Left ventricle myocardium superior (tissue), 1 donor: ENCODE measurements around the gene STK10. TPM values are rescaled to one million over a fixed set of nuclear protein-coding genes. Genes with fewer than 3 reads are reported as not detected.

Experiments
- ATAC-seq: fragments of 200-7000 bp; cut with Tn5 transposase; one replicate; pipeline ENCODE4 v1.9.1; 2020; ENCODE audit warnings: mild to moderate bottlenecking, moderate library complexity
- DNase-seq: peaks from one replicate; pipeline ENCODE4 v3.0.0-alpha.2; 2020
- intact Hi-C: fragments of 100-400 bp; cut with micrococcal nuclease; formaldehyde crosslinking; loops from one replicate; pipeline ENCODE4 v1.11.0; 2022
- total RNA-seq: library from RNA; stranded (reverse); fragmentation: NEBNext Ultra II Directional; extraction: Animal tissue kit (Norgen Biotek cat#: 25700); gene quantifications from one replicate; pipeline ENCODE4 v1.2.1, GENCODE V29; 2021
- donor health status: DM: no; HTN: yes; CAD: no; lungs with severe emphysema.

Gene STK10
- total RNA-seq, 1 donor from 2014 or later: 6.9 TPM

DNA sequence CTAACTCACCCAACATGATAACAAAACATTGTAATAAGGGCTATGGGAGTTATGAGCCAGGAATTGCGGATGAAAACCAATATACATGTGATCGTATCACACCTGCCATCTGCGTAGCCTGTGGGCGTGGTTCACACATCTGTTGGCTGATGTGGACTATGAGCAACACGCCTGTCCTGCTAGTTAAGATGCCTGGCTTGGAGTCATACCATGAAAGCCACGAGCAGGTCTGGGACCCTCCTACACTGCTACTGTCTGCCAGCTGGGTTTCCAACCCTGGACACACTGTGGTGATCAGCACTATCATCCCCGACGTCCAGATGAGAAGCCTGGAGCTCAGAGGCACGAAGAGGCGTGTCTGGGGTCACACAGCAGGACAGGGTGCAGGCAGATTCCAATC, 40.2 kb downstream of the STK10 start:
- intact Hi-C loops: no loop called here
- ATAC-seq (no peak), DNase-seq (no peak)

- DNase-seq (no peak), ATAC-seq (no peak)
- intact Hi-C loops: no loop called here
These were observed 41.3 kb downstream of the STK10 start for GRCh38 chr5:172146748-172147092.

- DNase-seq: no peak
- ATAC-seq: no peak
- intact Hi-C loops: no loop called here
These were observed 41.9 kb downstream of the STK10 start for GRCh38 chr5:172145870-172146747.

DNA sequence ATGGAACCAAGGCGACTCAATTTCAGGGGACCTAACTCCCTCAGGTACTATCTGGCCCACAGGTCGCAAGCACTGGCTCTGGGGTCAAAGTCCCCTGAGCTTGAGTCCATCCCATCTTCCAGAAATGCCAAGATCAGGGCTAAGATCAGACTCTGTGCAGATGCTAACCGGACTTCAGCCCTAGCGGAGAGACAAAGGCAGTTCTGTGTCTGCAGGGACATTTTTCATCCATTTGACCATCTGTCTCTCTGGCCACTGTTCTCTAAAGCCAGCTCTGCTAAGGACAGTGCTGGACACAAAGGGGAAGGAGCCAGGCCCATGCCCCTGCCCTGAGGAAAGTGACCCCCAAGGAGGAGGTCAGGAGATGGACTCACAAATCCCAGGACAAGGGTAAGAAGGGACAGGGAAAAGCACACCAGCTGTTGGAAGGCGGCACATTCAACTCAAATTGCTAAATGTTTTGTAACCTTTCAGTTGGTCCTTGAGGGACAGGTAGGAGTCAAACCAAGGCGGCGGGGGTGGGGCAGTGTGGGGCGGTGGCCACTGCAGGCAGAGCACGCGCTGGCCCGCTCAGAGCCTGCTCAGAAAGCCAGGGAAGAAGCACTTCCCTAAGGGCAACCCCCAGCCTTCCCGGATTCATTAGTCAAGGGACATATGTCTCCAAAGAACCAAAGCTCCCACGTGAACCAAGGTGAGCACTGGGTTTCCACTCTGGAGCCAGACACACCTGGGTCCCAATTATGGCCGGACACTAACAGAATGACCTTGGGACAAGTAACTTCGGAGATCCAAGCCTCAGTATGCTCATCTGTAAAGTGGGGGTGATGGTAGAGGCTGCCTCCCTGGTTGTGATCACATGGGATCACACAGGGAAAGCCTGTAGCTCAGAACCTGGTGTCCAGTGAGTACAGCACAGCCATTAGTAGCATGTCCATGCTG, 42.8 kb downstream of the STK10 start:
- intact Hi-C loops: no loop called here
- no peak for DNase-seq
- peak; percentile 13 for ATAC-seq

DNA sequence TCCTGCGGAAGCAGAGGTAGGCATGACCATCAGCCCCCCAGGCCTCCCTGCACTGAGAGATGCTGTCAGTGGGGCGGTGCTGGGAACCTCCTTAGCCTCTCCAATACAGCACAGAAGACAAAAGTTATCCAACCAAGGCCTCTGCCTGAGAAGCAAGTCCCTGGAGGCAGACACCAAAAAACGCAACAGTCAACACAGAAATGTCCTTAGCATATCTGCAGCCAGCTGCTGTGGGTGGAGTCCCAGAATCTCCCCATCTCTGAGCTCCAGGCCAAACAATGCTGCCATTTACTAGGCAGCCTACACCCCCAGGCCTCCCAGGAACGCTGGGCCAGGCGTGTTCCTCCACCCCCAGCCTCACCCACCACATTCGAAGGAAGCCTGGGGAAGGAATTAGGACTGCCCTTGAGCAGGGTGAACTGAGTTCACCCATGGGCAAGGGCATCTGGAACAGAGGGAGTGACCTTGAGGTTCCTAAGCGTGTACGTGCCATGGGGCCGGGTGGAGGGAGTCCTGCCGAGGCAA, 43.7 kb downstream of the STK10 start:
- peak; percentile 68 for DNase-seq
- peak; percentile 90 for ATAC-seq
- intact Hi-C loops: no loop called here

GRCh38 chr5:172143875-172144274, 44.1 kb downstream of the STK10 start:
- DNase-seq (no peak), ATAC-seq (no peak)
- intact Hi-C loops: no loop called here

GRCh38 chr5:172142709-172143215, 45.3 kb downstream of the STK10 start:
- intact Hi-C loops: no loop called here
- ATAC-seq (no peak), DNase-seq (no peak)

DNA sequence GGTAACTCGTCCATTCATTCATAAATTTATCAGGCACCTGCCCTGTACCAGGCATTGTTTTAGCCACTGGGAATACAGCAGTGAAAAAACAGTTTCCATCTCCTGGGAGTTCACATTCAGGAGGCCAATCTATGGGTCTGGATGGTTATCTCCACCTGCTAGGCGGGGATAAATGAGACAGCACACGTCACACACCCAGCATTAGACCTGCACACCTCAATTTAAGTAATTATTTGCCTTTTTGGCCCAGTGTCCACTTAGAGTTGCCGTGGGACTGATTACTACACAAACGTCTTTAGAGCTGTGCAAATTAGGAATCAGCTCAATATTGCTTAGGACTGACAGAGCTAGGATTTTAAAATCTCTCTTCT, 46.1 kb downstream of the STK10 start:
- DNase-seq: no peak
- intact Hi-C loops: no loop called here
- ATAC-seq: no peak

DNA sequence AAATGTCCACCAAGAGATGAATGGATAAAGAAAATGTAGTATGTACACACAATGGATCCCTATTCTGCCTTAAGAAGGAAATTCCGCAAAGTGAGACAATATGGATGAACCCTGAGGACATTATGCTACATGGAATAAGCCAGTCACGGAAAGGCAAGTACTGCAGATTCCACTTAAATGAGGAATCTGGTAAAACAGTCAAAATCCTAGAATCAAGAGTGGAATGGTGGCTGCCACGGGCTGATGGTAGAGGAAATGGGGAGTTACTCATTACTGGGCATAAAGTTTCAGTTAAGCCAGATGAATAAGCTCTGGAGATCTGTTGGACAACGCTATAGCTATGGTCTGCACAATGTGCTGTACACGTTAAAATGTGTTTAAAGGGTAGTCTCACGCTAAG, 47.2 kb downstream of the STK10 start:
- ATAC-seq (no peak), DNase-seq (no peak)
- intact Hi-C loops: no loop called here

GRCh38 chr5:172140120-172140519, 47.9 kb downstream of the STK10 start:
- intact Hi-C loops: no loop called here
- ATAC-seq: no peak
- DNase-seq: no peak

GRCh38 chr5:172137046-172137445, 51.0 kb downstream of the STK10 start:
- intact Hi-C loops: no loop called here
- ATAC-seq (no peak), DNase-seq (no peak)

DNA sequence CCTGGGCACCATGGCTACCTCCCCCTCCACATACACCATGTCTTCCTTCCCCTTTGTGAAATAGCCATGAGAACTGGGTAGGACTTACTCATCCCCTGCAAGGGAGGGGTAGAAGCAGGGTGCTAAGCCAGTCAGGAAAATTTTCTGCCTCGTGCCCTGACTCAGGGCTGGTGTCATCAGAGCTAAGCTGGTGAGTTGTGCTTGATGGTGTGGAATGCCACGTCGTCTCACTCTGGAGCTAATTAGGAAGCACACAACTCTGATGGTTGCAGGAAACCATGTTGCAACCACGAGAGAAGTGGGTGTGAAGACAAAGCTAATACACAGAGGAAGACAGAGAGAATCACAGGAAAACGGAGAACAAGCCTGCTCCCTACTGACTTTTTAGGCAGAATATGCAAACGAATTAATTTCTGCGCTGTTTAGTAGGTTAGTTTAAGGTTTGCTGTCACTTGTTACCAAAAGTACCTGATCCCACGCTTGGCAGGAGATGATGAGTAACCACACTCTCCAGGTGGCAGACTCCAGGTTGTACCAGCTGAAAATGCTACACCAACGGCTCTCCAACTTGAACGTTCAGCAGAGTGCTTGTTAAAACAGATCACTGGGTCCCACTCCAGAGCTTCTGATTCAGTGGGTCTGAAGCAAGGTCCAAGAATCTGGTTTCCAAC, 54.5 kb downstream of the STK10 start:
- intact Hi-C loops: no loop called here
- DNase-seq (no peak), ATAC-seq (peak; percentile 75)

DNA sequence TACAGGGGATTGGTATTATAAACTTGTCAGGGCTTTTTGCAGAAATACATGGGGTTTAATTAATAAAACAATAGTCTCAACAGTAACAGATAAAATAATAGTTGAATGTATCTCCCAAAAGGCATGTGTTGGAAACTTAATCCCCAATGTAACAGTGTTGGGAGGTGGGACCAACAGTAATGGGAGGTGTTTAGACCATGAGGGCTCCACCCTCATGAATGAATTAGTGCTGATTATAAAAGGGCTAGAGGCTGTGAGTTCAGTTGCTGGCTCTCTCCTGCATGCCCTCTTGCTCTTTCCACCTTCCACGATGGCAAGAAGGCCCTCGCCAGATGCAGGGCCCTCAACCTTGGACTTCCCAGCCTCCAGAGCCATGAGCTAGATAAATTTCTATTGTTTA, 56.3 kb downstream of the STK10 start:
- intact Hi-C loops: no loop called here
- no peak for ATAC-seq
- no peak for DNase-seq

DNA sequence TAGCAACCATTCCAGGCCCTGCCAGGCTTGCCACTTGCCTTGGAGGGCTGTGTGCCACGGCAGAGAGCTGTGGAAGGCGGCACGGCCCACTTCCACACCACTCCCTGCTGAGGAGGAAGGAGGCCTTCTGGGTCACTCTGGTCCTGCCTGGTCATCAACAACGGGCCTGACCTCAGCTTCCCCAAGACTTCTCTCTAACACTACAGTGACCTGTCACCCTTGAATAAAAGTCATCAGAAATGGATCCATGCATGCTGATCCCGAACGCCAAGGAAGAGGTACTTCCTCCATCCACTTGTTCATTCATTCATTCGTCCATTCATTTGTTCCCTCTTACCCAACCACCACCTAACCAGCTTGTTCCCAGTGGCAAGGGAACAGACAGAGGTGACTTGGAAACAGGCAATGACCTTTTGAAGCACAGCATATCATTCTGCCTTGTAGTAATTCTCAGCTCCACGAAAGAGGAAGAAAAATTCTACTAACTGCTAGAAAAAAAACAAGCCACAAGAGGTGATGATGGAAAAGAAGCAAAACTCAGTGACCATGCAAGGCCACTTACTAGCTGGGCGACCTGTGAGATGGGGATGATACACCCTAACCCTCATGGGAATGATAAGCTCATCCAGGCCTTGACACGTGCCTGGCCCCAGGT, 58.6 kb downstream of the STK10 start:
- intact Hi-C loops: no loop called here

GRCh38 chr5:172127581-172127980, 60.4 kb downstream of the STK10 start:
- no peak for ATAC-seq
- intact Hi-C loops: no loop called here
- DNase-seq: no peak

More for the DNA sequence above, 58.6 kb downstream of the STK10 start:
- DNase-seq (no peak), ATAC-seq (no peak)

DNA sequence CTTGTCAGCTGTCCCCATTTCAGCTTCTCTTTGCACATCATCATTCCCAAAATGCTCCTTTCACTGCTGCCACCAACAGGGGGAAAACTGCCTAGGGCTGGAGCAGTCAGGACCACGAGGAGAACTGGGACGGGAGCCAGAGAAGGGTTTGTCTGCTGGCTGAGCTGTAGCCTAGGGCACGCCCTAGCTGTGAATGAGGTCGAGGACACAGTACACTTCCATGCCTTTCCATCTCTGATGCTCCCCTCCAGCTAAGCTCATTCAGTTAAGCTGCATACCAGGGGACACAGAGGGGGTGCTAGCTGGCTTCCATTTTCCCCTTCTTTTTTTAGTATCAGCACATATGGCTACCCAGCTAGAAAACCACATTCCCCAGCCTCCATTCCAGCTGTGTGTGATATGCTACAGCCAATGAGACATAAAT, 64.7 kb downstream of the STK10 start:
- ATAC-seq: peak; percentile 98
- peak; percentile 82 for DNase-seq
- intact Hi-C loops: no loop called here

DNA sequence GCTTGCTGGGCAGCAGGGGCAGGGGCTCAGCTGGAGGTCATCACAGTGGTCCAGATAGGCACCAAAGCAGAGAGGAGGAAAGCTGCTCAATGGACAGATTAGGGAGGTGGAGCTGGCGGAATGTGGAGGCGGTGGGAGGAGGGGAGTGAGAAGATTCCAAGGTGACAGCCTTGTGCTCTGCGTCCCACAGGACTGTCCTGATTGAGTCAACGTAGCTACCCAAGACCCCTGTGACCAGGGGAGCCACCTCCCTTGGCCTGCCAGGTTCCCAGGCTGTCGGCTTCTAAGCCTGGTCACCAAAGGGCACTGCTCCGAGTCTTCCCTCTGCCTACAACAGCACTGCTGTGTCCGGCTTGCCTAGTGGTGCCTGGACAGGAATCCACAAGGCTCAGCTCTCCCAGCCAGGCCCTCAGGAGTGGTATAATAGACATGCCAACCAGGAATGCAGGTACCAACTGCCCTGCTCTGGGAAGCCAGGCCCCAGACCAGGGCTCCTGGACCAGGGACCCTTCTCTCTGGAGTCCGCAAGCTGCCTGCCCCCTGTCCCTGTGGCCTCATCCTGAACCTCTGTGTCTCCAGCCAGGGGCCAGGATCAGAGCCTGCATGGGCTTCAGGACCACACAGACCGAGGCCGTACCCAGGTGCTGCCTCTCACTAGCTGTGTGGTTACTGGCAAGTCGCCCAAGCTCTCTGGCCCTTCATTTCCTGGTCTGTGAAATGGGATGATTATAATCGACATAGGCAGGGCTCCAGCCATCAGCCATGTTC, 67.9 kb downstream of the STK10 start:
- intact Hi-C loops: no loop called here
- DNase-seq (no peak), ATAC-seq (no peak)

DNA sequence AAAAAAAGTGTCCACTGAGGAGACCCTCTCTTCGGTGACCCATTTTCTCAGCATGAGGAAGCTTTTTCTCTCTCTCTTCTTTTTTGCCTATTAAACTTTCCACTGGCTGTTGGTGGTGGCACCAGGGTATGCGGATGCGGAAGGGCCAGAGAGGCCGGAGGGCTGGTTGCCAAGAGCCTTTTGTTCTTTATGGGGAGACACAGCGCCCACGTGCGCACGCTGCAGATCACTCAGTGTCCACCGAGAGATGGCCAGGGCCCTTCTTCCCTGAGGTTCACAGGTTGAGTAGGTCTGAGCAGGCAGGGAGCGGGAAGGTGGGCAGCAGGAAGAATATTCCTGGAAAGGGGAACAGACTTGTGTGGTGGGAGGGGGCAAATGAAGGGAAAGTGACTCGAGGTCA, 69.1 kb downstream of the STK10 start:
- ATAC-seq (no peak), DNase-seq (no peak)
- intact Hi-C loops: no loop called here
